RWPE1 (cell line): ENCODE results near the gene COX19.

Source experiments
- CTCF ChIA-PET: fragments of 350-600 bp; sonication (Branson Sonifier 250); formaldehyde crosslinking; extraction: SDS; loops from one replicate; lab custom pipeline; 2021; lab: Yijun Ruan, JAX
- POLR2A ChIA-PET: fragments of 400-600 bp; formaldehyde crosslinking; extraction: SDS; loops from one replicate; lab custom pipeline; 2020; ENCODE audit warnings: antibody characterized with exemption; ENCODE audit not compliant: low non-redundant PET; lab: Yijun Ruan, JAX
- DNase-seq: peaks from one replicate; pipeline ENCODE4 v3.0.0; 2012; ENCODE audit warnings: low spot score
- H3K27ac ChIP-seq: fragments of 450-650 bp; 2 replicates; pipeline ENCODE4 v1.5.1; 2017
- TF ChIP-seq, protein P1 (sequence below): fragments of 450-650 bp; conservative IDR thresholded peaks from 2 replicates; pipeline ENCODE4 v1.5.1; 2017; ENCODE audit warnings: low read depth, mild to moderate bottlenecking

The COX19 gene

DNA sequence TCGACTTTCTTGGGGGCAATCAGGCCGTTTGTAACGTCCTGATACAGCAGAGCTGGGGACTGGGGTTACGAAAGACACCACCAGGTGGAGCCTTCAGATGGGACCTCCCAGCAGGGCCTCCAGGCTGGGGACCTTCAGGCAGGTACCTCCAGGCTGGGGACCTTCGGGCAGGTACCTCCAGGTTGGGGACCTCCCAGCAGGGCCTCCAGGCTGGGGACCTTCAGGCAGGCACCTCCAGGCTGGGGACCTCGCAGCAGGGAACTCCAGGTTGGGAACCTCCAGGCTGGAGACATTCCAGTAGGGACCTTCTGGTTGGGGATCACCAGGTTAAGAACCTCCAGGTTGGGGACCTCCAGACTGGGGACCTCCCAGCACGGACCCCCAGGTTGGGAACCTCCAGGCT is 45.5 kb upstream of the COX19 start:
- TF ChIP-seq, protein P1, sequence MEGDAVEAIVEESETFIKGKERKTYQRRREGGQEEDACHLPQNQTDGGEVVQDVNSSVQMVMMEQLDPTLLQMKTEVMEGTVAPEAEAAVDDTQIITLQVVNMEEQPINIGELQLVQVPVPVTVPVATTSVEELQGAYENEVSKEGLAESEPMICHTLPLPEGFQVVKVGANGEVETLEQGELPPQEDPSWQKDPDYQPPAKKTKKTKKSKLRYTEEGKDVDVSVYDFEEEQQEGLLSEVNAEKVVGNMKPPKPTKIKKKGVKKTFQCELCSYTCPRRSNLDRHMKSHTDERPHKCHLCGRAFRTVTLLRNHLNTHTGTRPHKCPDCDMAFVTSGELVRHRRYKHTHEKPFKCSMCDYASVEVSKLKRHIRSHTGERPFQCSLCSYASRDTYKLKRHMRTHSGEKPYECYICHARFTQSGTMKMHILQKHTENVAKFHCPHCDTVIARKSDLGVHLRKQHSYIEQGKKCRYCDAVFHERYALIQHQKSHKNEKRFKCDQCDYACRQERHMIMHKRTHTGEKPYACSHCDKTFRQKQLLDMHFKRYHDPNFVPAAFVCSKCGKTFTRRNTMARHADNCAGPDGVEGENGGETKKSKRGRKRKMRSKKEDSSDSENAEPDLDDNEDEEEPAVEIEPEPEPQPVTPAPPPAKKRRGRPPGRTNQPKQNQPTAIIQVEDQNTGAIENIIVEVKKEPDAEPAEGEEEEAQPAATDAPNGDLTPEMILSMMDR = no peak
- H3K27ac ChIP-seq = no peak overlapping the region
- no peak for DNase-seq
- CTCF ChIA-PET = interaction anchor here (1.0 to 1.8 kb wide), 2 partner anchors 28 to 45 kb away, joined by 3 to 9 read pairs; no protein-coding TSS in a partner anchor
- POLR2A ChIA-PET = interaction anchor here (0.5 kb wide), 1 partner anchor 25 kb away, joined by 3 read pairs; no protein-coding TSS in a partner anchor

DNA sequence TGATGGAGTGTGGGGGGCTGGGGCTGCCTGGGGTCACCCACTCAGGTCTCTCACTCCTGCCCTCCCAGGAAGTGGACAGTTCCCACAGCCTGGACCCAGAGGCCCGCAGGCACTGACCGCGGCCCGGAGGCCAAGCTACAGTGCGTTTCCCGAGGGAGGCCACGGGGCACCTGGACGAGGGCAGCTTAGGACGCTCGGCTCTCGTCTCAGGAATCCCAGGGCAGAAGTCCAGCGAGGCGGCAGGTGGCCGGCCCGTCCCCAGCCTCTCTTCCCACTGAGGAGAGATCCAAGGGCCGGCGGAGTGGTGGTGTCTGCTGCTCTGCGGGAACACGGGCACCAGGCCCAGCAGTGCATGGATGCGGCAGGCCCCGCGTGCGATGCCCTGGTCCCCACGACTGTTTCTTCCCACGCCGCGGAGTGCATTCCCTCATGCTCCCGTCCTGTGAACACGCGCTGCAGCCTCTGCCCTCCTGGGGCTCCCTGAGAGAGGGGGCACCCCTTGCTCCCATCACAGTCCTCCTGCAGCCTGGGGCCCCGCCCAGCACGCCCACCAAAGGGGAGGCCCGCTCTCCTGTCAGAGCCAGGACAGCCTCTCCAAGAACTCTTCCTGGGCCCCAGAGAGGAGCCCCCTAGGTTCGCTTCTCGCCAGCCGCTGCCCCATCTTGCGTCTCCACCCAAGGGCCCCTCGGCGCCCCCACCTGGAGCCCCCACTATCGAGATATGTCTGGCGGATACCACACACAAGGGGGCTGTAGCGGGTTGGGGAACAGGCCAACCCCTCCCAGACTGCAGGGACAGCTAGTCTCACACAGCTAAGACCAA is 44.7 kb upstream of the COX19 start:
- ChIA-PET CTCF (interaction anchor here (0.7 to 1.8 kb wide), 3 partner anchors 26 to 46 kb away, joined by 3 to 9 read pairs (median 6); no protein-coding TSS in a partner anchor), POLR2A (no interaction called here)
- TF ChIP-seq, protein P1 = no peak
- peak overlapping the region; percentile 40 for H3K27ac ChIP-seq
- DNase-seq = no peak

DNA sequence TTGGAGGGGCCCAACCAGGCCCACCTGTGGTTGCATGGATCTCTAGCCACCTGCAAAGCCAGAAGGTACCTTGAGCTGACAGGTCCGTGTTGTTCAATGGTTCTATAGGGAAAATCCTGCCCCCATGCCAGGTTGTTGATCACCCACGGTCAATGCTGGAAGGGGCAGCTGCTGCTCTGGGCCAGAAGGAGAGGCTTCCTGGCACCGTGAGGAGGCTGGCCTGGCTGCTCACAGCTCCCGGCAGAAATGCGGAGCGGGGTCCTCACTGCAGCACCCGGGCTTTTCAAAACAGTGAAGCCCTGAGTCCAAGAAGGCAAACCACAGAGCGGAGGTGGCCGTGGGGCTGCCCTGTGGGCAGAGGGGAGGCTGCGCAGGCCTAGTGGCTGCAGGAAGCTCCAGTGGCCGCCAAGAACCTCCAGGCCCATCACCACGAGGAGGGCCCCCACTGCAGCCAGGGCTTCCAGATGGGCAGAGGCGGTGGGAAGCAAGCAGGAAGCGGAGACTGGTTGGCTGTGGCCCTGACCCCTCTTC is 44.0 kb upstream of the COX19 start:
- ChIA-PET POLR2A (no interaction called here), CTCF (interaction anchor here (0.7 to 1.5 kb wide), 2 partner anchors 26 to 46 kb away, joined by 3 to 6 read pairs; no protein-coding TSS in a partner anchor)
- TF ChIP-seq, protein P1 = no peak
- DNase-seq = no peak
- peak overlapping the region; percentile 40 for H3K27ac ChIP-seq

DNA sequence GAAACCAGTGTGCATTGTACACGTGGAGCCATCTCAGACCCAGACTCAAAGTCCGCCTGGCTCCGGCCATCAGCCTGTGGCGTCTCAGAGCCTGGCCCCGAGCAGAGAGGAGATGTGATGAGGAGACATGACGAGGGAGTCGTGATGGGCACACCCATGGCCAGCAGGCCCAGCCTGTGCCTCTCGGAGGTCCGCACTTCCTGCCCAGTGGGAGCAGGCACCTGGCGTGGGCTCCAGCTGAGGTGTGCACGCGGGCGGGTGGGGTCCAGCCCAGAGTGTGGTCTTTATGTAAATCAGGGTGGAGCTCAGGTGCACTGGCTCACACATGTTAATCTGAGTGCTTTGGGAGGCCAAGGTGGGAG is 43.0 kb upstream of the COX19 start:
- H3K27ac ChIP-seq = peak overlapping the region; percentile 34
- TF ChIP-seq, protein P1 = no peak
- ChIA-PET CTCF (interaction anchor here (1.6 kb wide), 1 partner anchor 26 kb away, joined by 5 read pairs; no protein-coding TSS in a partner anchor), POLR2A (no interaction called here)
- no peak for DNase-seq

DNA sequence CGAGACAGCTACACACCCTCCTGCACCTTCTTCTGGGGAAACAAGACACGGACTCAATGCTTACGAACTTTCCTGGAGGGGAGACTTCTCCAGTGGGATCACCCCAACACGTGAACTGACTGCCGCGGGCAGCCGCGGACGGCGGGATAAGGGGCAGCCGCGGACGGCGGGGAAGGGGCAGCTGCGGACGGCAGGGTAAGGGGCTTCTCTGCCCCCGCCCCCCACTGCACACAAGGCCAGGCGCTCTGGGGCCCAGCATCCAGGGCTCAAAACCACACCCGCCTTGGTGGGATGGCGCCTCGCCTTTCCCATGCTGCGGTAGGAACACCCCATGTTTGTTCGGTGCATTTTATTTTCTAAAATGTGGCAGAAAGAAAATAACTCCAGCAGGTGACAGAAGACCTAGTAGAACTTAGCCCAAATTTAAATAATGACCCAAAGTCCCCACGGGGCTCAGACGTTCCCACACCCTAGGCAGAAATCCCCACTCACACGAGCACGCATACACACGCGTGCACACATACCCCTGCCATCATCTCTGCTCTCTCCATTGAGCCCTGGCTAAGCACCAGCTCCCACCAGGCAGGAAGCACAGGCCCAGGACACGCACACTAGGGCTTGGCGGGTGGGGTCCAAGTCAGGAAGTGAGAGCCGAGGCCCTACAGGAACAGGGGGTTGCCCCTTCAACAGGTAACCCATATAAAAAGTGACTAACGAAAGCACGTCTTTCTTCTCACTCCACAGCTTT is 42.4 kb upstream of the COX19 start:
- DNase-seq = no peak
- POLR2A ChIA-PET = no interaction called here
- H3K27ac ChIP-seq = peak overlapping the region; percentile 34
- CTCF ChIA-PET = interaction anchor here (1.6 kb wide), 1 partner anchor 25 kb away, joined by 5 read pairs; no protein-coding TSS in a partner anchor
- TF ChIP-seq, protein P1 = no peak
